HL-60/S4 (cell line): Measurements from ENCODE around the gene PROZ.

Source experiments
- in situ Hi-C: fragments of 300-500 bp; cut with MboI; formaldehyde crosslinking; loops from 2 replicates; pipeline ENCODE4 v1.14.3; 2022; ENCODE audit warnings: low sequenced_read_pairs

Gene PROZ

DNA sequence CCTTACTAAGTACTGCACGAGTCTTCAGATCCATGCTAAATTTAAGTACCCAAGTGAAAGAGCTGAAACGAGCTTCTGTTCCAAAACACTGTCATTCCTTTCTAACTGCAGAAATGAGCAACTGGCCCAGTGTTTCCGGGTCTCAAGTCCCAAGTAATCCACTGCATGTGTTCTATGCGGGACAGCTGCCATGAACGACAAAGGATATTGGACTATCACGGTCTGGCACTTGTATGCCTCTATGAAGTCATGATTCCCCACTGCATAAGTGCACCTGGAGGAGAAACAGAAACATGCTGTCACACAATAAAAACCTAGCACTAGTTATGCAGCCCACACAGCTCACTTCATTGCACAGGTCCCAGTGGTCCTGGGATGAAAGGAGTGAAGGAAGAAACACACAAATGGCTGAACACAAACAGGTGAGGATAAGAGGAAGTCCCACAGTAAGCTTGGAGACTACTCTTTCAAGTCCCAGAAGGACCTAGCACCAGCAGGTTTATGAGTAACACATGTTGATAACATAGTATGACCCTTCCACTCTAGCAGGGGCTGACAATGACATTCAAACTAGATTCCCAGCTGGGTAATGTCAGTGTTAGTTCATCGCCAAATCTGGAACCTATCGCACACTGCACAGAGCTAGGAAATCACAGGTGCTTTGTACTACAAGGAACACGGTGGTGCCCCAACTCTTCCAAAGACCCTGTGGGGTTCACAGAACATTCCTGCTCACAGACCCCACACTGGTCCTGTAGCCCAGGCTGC, 38.7 kb downstream of the PROZ start:
- in situ Hi-C loops, result no loop called here

DNA sequence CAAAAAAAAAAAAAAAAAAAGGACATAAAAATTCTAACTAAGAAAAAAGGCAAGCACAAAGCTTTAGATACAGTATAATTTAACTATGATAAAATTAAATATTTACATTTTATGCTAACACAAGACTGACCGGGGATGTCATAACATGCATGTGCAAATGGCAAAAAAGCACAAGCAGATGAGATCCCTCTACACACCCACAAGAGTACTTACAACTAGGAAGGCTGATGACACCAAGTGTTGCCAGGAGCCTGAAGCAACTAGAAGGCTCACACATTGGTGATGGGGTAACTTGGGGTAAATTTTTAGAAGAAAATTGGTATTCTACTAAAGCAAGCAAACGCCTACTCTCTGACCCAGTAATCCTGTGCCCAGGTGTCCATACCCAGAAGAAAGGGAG, 43.4 kb downstream of the PROZ start:
- in situ Hi-C loops, result no loop called here

DNA sequence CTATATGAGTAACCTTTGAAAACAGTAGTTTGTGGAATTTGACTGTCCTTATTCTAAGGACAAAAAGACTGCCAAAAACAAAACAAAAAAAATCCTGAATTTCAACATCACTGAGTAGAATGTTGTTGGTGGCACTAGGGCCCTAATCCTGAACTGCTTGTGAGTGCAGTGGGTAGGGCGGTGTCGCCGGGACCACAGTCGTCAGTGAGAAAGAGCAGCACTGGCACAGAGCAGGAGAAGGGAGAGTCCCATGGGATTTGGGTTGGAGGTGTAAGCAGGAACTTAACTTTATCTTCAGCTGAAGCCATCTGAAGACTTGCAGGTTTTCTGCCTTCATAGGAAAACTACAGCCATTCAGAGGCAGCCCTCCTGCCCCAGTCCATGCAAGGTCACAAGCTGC, 44.5 kb downstream of the PROZ start:
- in situ Hi-C loops, result no loop called here

DNA sequence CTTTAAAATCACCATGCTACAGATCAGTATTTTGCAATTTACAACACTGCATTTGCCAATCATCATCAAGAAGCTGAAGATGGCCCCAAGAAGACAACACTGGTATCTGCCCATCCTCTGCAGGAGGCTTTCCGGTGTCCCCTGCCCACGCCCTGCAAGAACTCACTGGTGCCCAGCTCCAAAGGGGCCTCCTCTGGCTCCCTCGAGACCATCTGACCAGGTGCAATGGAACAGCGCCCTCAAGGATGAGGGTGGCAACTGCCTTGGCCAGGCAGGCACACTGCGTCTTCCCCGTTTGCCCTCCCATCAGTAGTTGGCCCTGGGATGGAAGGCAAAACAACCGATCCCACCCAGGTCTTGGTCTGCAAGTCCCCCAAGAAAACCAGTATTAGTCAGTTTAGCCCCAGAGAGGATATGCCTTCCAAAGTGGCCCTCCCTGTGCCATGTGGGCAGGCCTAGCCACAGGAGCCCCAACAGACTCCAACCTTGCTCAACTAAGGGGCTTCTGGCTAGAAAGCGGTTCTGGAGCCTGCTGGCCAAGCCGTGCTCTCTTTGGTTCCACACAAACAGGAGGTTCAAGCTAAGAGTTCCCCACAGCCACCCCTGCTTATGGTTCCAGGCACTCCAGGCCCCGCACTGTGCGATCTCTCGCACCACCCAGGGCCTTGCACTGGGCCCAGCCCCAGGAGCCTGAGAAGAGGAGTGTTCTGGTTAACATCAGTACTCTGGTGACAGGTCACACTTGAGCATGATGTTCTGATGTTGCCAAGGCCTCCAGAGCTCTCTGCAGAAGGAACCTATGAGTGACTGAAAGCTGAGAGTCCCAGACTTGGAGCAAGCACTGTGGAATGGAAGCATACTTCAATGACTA, 45.3 kb downstream of the PROZ start:
- in situ Hi-C loops, result no loop called here

DNA sequence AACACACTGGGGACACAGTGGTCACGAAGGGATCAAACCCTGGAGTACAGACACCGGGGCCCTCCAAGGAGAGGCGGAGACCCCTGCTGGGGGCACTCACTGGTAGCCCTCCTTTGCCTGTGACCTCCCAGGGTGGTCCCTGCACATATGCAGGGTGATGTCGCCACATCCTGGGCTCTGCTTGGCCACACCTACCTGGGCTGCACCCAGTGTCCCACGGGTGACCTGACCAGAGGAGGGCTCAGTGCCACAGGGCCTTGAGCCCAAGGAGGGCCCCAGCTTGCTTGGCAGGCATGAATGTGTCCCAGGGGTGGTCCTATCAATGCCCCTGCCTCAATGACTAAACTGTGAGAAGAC, 45.9 kb downstream of the PROZ start:
- in situ Hi-C loops, result no loop called here

DNA sequence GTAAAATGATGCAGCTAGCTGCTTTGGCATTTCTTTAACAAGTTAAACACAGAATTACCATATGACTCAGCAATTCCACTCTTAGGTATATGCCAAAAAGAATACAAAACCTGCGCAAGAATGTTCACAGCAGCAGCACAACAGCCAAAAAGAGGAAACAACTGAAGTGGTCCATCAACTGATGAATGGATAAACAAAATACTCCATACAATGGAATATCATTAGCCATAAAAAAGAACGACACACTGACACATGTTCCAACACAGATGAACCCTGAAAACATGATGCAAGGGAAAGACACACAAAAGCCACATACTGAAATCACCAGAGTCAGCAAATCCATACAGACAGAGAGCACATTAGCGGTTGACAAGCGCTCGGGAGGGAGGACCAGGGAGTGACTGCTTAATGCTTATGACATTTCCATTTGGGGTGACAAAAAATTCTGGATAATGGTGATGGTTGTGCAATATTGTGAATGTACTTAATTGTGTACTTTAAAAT, 47.0 kb downstream of the PROZ start:
- in situ Hi-C loops, result no loop called here

DNA sequence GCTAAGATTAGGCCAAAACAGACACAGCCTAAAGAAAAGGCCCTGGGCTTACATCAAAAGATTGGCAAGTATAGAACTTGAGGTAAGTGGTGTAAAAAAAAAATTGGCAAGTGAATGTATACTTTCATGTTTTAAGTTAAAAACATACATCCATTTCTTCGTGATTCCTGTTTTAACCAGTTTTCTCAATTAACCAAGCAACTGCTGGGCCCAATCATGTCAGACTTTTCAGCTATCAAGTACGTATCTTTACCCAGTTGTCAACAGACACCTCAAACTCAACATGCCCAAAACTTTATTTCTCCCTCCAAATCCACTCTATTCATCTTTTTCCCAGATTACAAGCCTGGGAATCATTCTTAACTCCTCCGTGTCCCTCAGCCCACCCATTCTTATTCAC, 49.0 kb downstream of the PROZ start:
- in situ Hi-C loops, result no loop called here

DNA sequence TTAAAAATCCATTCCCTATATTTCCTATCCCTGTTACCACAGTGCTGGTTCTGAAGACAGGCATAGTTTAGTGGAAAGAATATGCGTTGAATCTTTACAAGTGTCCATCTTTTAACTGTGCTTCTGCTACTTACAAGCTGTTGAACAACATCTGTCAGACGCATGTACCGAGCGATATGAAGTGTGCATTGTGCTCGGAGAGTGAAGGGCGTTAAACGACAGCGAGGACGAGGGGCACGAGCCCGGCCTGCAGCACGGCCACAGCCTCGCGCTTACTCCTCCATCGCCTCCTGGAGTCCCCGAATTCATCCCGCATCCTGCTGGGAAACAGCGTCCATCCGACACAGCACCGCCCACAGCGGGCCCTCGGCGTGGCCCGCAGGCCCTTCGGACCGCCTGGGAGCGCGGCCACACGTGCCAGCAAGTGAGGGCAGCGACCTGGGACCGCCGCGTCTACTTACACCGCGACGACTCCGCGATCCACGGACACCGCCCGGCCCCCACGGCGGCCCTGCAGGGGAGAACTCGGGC, 49.5 kb downstream of the PROZ start:
- in situ Hi-C loops, result no loop called here

DNA sequence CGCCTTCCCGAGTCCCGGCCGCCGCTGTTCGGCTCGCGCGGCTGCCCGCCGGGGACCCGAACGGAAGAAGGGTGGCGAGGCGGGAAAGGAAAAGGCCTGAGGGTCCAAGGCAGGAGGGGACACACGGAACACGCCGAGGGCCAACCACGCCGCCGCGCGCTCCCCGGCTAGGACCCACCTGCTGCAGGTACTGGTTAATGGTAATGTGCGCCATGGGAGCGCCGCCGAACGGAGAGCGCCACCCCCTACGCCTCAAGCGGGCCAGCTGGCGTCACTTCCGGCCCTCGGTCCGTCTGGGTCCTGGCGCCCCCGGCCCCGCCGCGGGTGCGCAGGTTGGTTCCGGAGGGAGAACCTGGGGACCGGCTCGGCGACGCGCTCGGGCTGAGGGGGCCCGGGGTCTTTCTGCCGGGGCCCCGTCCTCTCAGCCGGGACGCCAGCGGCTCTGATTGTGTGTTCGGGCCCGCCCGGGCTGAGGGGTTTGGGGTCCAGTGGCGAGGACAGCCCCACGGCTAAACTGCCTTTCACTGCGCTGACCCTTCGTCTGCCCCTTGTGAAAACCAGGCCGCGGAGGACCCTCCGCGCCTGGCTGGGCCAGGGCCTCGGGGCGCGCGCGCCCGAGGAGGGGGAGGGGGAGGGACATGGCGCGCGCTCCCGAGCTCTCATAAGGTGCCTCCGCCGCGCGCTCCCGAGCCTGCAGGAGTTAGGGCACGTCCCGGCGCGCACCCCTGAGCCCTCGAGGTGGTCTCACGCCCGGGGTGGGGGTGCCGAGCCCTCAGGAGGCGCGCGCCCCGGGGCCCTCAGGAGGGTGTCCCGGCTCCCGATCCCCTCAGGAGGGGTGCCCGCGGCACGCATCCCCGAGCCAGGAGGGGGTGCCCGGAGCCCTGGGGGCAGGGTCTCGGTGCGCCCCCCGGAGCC, 50.2 kb downstream of the PROZ start, which contains the start of gene PCID2:
Gene PCID2 (minus strand): TSS at position 249 of the 915 bp plus-strand sequence. CDS start 35 bp downstream, at position 214.
- in situ Hi-C loops, result no loop called here

DNA sequence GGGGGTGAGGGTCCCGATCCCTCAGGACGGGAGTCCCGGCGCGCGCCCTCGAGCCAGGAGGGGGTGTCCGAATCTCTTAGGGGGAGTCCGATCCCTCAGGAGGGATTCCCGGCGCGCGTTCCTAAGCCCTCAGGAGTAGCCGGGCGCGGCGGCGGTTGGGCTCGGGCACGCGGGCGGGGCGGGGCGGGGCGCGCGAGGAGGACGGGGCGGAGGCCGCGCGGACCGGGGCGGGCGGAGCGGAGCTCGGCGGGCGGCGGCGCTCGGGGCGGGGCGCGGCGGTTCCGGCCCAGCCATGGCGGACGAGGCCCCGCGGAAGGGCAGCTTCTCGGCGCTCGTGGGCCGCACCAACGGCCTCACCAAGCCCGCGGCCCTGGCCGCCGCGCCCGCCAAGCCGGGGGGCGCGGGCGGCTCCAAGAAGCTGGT, 50.9 kb downstream of the PROZ start, which contains the start of gene CUL4A:
Gene CUL4A (plus strand): TSS at position 278 of the 423 bp plus-strand sequence. CDS start 15 bp downstream, at position 293.
- in situ Hi-C loops, result no loop called here

DNA sequence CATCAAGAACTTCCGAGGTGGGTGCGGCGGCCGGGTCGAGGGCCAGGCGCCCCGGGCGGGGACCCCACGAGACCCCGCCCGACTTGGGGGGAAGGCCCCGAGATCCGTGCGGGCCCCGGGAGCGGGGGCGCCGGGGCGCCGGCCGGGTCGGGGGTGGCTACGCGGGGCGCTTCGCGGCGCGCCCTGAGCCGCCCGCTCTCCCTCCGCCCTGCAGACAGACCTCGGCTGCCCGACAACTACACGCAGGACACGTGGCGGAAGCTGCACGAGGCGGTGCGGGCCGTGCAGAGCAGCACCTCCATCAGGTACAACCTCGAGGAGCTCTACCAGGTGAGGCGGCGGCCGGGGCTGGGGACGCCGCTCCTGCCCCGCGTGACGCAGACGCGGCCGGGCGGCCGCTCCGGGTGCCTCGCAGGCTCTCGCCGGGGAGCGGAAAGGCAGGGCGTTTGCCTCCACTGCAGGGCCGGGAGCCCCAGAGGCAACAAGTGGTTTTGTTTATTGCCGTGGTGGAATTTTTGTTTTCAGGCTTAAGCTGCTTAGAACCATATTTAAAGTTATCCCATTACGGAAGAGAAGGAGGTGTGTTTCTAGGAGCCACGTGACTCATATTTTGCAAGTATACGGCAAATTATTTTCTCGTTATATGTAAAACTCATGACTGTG, 51.4 kb downstream of the PROZ start:
- in situ Hi-C loops, result no loop called here

DNA sequence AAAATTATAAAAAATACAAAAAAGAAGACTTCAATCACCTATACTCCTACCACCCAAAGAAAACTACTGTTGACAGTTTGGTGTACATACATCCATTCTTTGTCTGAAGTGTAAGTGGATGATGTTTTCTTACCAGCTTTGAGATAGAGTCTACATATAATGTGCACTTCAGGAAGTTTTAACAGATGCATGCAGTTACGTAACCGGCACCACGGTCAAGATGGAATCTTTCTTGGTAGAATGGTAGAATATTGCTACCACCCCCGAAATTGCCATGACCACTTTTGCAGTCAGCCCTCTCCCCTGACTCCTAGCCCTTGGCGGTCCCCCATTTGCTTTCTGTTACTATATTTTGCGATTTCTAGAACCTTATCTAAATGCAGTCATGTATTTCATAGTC, 52.4 kb downstream of the PROZ start:
- in situ Hi-C loops, result no loop called here

DNA sequence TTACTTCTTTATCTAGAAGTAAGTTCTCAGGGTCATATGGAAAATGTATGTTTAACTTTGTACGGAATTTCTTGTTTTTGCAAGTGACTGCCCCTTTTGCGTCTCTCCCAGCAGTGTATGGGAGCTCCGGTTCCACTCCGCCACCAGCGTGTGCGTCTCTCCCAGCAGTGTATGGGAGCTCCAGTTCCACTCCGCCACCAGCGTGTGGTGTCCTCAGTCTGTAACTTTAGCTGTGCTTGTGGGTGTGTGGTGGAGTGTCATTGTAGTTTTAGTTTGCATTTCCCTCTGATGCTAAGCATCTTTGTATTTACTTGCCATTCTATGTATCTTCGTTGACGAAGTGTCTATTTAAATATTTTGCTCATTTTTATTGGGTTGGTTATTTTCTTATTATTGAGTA, 53.3 kb downstream of the PROZ start:
- in situ Hi-C loops, result no loop called here

DNA sequence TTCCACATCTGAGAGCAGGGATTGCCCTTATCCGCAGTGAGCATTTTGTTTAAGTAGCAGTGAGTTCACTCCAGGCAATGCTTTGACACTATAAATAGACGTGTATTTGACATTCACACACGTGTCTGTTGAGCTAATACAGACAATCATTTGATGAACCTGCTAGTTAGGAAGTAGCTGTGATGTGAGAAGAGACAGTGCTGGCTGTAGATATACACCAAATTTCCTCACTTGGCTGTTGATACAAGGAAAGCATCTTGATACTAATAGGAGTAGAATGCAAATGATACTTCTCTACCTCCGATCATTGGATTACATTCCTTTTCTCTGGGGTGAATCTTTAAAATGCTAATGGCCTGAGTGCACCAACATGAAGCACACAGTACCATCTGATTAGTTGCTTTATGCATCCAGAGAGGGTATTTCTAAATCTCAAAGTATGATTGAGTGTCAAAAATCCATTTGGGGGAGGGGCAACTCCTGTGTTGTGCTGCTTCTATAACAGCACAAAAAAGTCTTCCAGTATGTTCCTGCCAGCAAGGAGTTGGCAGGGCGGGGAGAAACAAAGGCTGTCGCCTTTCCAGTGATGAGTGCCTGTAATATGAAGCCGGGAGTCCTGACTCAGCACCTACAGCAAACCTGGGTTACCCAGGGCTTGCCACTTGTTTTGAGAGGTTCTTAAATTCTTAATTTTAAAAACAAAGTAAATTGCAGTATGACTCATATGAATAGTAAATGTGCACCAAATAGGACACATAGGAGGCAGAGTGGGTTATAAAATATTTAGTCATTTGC, 58.0 kb downstream of the PROZ start:
- in situ Hi-C loops, result no loop called here

DNA sequence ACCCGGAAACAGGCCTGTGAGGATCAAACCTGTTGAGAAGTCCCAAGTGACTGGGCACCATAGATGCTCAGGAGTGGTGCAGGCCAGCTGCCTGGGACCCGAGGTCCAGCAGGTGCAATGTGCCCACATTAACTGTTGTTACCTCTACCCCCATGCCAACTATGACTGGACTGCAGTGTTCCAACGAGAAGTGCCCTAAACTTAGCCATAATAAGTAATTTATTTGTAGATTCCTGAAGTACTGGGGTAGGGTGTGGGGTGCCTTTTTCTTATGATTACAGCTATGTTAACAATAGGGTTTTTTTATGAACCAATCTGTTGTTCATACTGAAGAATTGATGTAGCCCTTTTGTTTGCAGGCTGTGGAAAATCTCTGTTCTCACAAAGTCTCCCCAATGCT, 60.1 kb downstream of the PROZ start:
- in situ Hi-C loops, result no loop called here

DNA sequence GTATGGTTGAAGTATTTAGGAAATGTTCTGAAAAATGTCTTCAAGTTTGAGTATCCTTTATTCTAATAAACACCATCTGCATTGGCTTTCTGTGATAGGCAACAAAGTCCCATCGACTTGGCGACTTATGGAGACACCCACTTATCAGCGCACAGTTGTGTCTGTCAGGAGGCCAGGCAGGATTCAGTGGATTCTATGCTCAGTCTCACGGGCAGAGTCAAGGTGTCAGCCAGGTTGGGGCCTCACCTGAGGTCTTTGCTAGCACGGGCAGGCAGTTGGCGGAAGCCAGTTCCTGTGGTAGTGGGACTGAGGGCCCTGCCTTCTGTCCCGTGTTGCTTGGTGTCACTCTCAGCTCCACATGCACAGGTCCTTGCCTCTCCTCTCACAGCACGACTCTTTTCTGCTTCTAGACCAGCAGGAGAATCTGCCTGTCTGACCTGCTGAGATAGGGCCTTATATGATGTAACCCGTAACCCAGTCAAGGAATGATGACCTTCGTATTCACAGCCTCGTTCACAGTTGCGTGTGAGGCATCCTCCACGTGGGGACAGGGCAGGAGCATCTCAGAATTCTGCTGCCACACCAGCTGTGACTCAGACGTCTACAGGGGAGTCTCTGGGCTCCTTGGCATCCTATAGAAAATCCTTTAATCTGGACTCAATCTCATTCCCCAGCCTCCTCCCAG, 61.0 kb downstream of the PROZ start:
- in situ Hi-C loops, result no loop called here

DNA sequence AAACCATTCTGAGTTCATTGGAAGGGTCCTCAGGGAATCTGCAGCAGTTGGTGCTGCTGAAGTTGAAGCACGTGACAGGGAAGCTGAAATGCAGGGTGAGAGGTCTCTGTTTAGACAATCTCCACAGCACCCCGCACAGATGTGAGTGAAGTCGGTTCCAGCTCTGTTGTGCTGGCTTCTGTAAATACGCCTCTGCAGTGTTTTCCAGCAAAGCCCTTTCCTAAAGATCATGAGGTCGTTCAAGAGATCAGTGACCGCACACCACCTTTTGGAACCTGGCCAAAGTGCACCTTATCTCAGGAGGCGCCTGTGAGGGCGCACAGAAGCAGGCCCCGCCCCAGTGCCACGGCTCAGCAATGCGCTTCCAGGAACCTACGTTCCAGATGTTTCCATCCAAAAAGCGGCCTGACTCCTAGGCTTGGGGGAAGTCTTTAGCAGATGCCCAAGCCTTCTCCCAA, 61.7 kb downstream of the PROZ start:
- in situ Hi-C loops, result no loop called here

DNA sequence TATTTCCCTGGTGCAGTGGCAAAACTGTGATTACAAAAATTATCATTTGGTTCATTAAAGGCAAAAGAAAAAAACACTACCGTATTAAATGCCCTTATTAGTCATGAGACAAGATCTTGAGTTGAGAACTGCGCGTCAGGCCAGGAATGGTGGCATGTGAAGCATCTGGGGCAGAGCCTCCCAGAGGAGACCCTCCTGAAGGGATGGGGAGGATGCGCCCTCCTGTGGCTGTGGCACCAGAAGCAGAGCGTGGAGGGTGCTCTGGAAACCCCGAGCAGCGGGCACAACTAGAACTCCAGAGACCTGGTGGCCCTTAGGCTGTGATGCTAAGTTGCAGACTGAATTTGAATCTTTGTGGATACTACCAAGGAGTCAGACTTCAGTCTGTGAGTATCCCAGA, 62.4 kb downstream of the PROZ start:
- in situ Hi-C loops, result no loop called here
